ENCODE data around the gene NANOS1.

DNA sequence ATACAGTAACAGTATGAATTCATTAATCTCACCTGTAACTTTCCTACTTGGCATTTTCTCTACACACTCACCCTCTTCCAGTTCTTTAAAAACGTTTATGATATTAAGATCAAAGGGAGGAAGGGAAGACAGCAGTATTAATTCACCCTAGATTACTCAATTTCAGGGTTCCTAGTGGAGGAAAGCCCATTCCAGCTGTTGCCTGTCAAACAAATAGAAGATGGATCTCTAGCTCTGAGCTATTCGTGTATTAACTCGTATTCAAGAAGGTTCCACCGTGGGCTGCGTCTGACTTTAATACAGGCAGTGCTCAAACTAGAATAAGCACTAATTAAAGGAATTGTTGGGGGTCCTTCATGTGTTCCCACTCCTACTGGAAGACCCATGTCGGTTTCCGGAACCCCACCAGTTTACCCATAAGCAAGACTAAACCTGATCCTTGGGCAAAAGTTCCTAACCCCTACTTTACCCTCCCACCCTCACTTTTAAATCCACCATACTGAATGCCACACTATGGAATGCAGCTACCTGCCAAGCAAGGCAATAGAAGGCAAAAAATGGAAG lies 2.1 kb downstream of the NANOS1 start:
- TF ChIP-seq, protein P1, sequence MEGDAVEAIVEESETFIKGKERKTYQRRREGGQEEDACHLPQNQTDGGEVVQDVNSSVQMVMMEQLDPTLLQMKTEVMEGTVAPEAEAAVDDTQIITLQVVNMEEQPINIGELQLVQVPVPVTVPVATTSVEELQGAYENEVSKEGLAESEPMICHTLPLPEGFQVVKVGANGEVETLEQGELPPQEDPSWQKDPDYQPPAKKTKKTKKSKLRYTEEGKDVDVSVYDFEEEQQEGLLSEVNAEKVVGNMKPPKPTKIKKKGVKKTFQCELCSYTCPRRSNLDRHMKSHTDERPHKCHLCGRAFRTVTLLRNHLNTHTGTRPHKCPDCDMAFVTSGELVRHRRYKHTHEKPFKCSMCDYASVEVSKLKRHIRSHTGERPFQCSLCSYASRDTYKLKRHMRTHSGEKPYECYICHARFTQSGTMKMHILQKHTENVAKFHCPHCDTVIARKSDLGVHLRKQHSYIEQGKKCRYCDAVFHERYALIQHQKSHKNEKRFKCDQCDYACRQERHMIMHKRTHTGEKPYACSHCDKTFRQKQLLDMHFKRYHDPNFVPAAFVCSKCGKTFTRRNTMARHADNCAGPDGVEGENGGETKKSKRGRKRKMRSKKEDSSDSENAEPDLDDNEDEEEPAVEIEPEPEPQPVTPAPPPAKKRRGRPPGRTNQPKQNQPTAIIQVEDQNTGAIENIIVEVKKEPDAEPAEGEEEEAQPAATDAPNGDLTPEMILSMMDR (conservative IDR thresholded peaks at IDR 0.05; ENCODE audit: low read length) = no peak
- no peak for TF ChIP-seq EZH2phosphoT487 (IDR thresholded peaks at IDR 0.05; ENCODE audit: borderline replicate concordance, low read depth, low read length)

Data from OCI-LY7 (cell line).